NT2/D1 (cell line): ENCODE data around the gene UBE2L3.

ENCODE experiments used
- YY1 ChIP-seq: IDR thresholded peaks from 2 replicates; pipeline ENCODE4 v1.6.1; 2011; ENCODE audit not compliant: insufficient read length, insufficient read depth
- ZNF274 ChIP-seq: IDR thresholded peaks from 2 replicates; pipeline ENCODE4 v1.6.1; 2011; ENCODE audit warnings: mild to moderate bottlenecking, low read depth, low read length

DNA sequence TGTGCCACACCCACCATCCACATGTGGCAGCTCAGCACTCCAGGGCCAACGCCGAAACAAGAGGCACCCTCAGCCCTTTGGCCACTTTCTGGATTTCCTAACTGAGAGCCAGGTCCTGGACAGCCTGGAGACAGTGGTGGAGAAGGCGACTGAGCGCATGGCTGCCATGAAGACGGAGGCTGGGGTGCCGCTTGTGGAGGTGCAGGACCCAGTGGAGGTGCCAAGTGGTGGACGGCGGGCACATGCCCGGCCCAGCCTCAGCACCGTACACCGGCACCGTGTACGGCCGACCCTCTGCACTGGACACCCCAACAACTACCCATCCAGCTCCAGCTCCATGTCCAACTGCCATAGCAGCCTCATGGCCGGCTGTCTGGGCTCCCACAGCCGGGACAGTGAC, 66.6 kb downstream of the UBE2L3 start:
- no peak for TF ChIP-seq YY1
- TF ChIP-seq ZNF274, result no peak
